Right renal cortex interstitium (tissue), 3 donors: Measurements from ENCODE around the gene FGFR2. TPM values are rescaled to one million over a fixed set of nuclear protein-coding genes. Genes with fewer than 3 reads are reported as not detected.
"Not testable (repeated sequence)": the region's sequence is repeated elsewhere in the genome, so short reads cannot be mapped to it uniquely, and the experiment has no call there.

Source experiments
- DNase-seq, 3 donors: peaks; one replicate each; pipeline ENCODE4 v3.0.0-alpha.2; 2013; ENCODE audit warnings: low read depth in 3 of 3, low spot score in 2 of 3
- polyA plus RNA-seq, 3 donors: library from polyadenylated mRNA; unstranded; fragments of 120-200 nt; gene quantifications; one replicate each; pipeline ENCODE4 v1.2.1, GENCODE V29; 2013; ENCODE audit not compliant: insufficient read length in 3 of 3

The FGFR2 gene
- polyA plus RNA-seq, 3 donors: 96.1 to 106 (median 102) TPM

- no peak for DNase-seq
Observed at GRCh38 chr10:121558238-121558637, 40.0 kb downstream of the FGFR2 start.

- DNase-seq: no peak
Observed at GRCh38 chr10:121556918-121557573, 41.2 kb downstream of the FGFR2 start.

GRCh38 chr10:121556455-121556854 lies 41.8 kb downstream of the FGFR2 start:
- DNase-seq: no peak

- DNase-seq: not testable (repeated sequence)
Observed at GRCh38 chr10:121554916-121555315, 43.3 kb downstream of the FGFR2 start.

- DNase-seq: peak in 1 of 3 donors; percentile 47
Observed at GRCh38 chr10:121553511-121554264, 44.6 kb downstream of the FGFR2 start.

GRCh38 chr10:121552746-121553145 lies 45.5 kb downstream of the FGFR2 start:
- no peak for DNase-seq

GRCh38 chr10:121551210-121551885 lies 46.9 kb downstream of the FGFR2 start:
- DNase-seq: no peak

- no peak for DNase-seq
Observed at GRCh38 chr10:121544301-121544869, 53.9 kb downstream of the FGFR2 start.

- no peak for DNase-seq
Observed at GRCh38 chr10:121543545-121543944, 54.7 kb downstream of the FGFR2 start.

- DNase-seq: no peak
Observed at GRCh38 chr10:121541450-121542120, 56.7 kb downstream of the FGFR2 start.

GRCh38 chr10:121540732-121541395 lies 57.4 kb downstream of the FGFR2 start:
- no peak for DNase-seq

- no peak for DNase-seq
Observed at GRCh38 chr10:121539786-121540185, 58.5 kb downstream of the FGFR2 start.

GRCh38 chr10:121536310-121536913 lies 61.8 kb downstream of the FGFR2 start:
- DNase-seq: no peak

GRCh38 chr10:121535381-121535780 lies 62.9 kb downstream of the FGFR2 start:
- DNase-seq: no peak

GRCh38 chr10:121532292-121532864 lies 65.9 kb downstream of the FGFR2 start:
- DNase-seq: no peak

- no peak for DNase-seq
Observed at GRCh38 chr10:121531830-121532178, 66.4 kb downstream of the FGFR2 start.

GRCh38 chr10:121531076-121531829 lies 67.0 kb downstream of the FGFR2 start:
- no peak for DNase-seq

GRCh38 chr10:121530481-121531075 lies 67.7 kb downstream of the FGFR2 start:
- DNase-seq: no peak
